GM20000 (cell line): ENCODE data around the gene VILL.

Experiments used
- DNase-seq: peaks from one replicate; pipeline ENCODE4 v3.0.0; 2012; ENCODE audit warnings: low spot score
- TF ChIP-seq, protein P1 (sequence below): IDR thresholded peaks from 2 replicates; pipeline ENCODE4 v1.5.1; 2012; ENCODE audit warnings: mild to moderate bottlenecking, control low read depth; ENCODE audit errors: extremely low read depth, missing control alignments

The VILL gene

DNA sequence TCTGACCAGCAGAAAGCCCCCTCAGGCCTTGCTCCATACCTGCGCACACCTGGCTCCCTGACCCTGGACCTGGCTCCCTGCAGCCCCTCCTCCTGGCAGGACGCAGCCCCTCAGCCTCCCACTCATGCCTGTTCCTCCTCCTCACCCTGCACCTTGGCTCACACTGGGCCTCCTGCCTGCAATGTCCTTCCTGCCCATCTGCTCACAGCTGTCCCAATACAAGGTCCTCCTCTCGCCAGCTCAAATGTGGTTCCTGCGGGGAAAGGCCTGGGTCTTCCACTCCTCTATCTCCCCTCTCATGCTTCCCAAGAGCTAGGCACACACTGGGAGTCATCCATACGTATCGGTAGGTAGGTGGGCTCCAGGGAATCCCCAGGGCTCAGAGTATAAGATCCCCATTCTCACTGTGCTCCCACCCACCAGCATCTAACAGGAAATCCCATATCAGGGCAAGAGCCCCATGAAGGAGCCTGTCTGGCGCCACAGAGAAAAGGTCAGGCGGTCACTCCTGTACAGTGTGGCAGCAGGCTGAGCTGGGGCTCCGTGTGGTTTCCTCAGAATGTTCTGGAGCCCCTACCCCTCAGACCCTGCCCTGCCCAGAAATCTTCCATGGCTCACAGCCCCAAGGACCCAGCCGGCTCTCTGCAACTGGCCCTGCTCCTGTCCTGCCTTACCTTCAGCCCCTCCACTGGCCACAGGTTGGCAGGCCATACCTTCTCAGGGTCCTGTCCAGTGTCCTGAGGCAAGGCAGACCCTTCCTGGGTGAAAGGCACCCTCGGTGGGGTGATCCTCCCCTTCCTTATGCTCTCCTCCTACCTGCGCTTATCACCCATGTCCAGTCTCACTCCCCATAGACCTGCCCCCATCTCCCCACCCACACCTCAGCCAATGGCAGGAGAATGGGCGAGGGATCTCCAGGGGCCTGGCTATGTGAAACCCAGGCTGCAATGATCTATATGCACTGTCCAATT is 28.0 kb downstream of the VILL start:
- TF ChIP-seq, protein P1, sequence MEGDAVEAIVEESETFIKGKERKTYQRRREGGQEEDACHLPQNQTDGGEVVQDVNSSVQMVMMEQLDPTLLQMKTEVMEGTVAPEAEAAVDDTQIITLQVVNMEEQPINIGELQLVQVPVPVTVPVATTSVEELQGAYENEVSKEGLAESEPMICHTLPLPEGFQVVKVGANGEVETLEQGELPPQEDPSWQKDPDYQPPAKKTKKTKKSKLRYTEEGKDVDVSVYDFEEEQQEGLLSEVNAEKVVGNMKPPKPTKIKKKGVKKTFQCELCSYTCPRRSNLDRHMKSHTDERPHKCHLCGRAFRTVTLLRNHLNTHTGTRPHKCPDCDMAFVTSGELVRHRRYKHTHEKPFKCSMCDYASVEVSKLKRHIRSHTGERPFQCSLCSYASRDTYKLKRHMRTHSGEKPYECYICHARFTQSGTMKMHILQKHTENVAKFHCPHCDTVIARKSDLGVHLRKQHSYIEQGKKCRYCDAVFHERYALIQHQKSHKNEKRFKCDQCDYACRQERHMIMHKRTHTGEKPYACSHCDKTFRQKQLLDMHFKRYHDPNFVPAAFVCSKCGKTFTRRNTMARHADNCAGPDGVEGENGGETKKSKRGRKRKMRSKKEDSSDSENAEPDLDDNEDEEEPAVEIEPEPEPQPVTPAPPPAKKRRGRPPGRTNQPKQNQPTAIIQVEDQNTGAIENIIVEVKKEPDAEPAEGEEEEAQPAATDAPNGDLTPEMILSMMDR = no peak
- DNase-seq = no peak

- no peak for DNase-seq
- TF ChIP-seq, protein P1 = no peak
Observed at GRCh38 chr3:38019658-38020341, 29.2 kb downstream of the VILL start.

DNA sequence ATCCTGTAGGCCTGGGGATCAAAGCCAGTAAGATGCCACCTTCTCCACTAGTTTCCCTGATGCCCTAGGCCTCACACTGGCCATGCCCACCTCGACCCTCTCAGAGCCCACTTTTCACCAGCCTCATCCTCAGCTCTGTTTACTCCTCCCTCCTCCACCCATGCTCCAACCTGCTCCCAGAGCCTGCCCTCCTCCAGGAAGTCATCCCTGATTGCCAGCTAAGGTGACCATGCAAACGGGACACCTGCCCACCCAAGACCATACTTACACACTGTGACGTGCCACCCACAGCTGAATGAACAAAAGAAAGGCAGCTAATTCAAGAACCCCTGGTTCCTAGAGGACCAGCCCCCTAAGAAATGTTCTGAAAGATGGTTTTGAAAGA is 29.7 kb downstream of the VILL start:
- TF ChIP-seq, protein P1 = no peak
- no peak for DNase-seq

- TF ChIP-seq, protein P1 = no peak
- no peak for DNase-seq
Observed at GRCh38 chr3:38021196-38021595, 30.6 kb downstream of the VILL start.

DNA sequence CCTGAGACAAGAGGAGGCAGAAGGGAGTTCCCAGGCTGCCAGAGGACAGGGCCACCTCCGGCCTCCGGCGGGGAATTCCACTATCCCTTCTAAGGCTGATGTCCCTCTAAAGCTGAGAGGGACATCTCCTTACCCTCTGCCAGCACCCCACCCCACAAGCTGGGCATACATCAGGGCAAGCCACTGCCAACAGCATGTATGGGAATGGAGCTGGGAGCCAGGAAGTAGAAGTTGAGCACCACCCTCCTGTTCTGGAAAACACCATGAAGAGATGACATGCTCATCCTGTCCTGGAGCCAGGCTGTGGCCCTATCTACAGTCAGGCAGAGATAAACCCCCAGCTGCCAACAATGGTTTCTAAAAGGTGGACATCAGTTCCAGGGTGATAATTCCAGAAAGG is 31.7 kb downstream of the VILL start:
- TF ChIP-seq, protein P1 = no peak
- DNase-seq = no peak

DNA sequence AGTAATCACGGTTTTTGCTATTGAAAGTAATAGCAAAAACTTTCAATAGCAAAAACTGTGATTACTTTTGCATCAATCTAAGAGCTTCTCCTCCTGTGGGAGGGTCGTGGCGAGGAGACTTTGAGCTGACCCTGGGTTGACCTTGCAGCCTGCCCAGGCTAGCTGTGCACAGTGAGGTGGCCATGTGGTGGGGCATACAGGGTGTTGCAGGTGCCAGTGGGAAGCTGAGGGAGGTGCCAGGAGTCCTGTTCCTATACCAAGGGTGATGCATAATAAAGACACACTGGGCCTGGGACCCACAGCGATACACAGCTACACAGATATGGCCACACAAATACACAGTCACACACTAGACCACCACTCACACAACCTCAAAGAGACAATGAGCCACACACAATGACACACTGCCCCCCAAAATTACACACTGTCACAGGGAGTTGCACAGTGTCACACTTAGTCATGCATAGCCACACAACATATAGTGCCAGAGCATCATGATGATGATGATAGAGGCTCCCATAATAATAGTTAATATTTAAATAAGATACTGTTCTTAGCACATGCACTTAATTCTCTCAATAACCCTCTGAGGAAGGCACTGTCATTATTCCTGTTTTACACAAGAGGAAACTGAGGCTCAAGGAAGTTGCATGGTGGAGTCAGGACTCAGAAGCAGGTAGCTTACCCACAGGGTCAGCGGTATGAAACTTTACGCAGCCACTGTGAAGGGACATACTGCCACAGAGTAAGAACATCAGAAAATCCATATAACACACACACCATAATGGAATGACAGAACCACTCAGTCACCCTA is 32.5 kb downstream of the VILL start:
- TF ChIP-seq, protein P1 = no peak
- DNase-seq = no peak

- no peak for DNase-seq
- TF ChIP-seq, protein P1 = no peak
Observed at GRCh38 chr3:38026856-38027255, 36.3 kb downstream of the VILL start.
